GM19463 (cell line): ENCODE results near the gene STK32B.
"Not testable (repeated sequence)": the region's sequence is repeated elsewhere in the genome, so short reads cannot be mapped to it uniquely, and the experiment has no call there.

ENCODE experiments used
- ATAC-seq: cut with Tn5 transposase; IDR thresholded peaks from one replicate; pipeline ENCODE4 v1.9.1; 2021; ENCODE audit warnings: mild to moderate bottlenecking, moderate library complexity; ENCODE audit not compliant: unreplicated experiment

STK32B gene

DNA sequence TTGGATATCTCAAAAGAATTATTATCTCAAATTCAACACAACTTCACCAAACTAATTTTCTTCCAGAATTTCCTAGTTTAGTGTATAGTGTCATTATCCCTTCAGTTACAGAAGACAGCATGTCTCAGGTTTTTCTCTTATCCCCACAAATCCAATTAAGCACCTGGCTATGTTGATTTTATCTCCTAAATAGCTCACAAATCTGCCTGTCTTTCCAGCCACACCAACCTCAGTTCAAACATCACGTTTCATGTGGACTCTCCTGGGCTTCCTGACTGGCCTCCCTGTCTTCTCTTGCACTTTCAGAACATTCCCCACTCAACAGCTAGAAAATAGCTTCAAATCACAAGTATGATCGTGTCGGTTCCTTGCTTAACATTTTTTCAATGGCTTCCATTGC lies 14.8 kb downstream of the STK32B start:
- ATAC-seq: no peak

DNA sequence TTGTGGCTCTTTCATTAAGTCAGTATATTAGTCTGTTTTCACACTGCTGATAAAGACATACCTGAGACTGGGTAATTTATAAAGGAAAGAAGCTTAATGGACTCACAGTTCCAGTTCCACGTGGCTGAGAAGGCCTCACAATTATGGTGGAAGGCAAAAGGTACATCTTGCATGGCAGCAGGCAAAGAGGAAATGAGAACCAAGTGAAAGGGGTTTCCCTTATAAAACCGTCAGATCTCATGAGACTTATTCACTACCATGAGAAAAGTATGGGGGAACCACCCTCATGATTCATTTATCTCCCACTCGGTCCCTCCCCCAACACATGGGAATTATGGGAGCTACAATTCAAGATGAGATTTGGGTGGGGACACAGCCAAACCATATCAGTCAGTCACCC lies 15.7 kb downstream of the STK32B start:
- not testable (repeated sequence) for ATAC-seq

DNA sequence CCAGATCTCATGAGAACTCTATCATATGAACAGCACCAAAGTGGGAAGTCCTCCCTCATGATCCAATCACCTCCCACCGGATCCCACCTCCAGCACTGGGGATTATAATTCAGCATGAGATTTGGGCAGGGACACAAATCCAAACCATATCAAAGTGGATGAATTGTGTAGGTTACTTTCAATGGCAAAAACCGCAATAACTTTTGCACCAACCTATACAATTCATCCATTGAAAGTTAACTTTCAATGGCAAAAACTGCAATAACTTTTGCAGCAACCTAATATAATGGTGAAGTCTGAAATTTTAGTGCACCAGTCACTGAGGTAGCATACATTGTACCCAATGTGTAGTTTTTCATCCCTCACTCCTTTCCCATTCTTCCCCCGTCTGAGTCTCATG lies 16.6 kb downstream of the STK32B start:
- ATAC-seq: no peak

DNA sequence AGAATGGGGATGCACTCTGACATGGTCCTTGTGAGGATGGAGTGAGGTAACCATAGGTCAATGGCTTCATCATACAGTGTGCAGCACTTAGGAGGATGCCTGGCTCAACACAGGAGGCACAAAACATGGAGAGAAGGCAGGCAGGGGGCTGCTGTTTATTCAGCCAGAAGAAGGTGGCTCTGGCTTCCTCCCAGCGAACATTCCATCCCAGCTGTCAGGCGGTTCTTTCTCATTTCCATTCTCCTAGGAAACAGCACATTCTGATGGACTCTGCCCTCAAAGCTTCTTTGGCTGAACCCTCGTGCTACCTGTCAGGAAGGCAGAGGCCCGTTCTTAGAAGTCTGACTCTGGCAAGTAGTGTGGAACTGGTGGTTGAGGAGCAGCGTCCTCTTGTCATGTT lies 18.6 kb downstream of the STK32B start:
- no peak for ATAC-seq

DNA sequence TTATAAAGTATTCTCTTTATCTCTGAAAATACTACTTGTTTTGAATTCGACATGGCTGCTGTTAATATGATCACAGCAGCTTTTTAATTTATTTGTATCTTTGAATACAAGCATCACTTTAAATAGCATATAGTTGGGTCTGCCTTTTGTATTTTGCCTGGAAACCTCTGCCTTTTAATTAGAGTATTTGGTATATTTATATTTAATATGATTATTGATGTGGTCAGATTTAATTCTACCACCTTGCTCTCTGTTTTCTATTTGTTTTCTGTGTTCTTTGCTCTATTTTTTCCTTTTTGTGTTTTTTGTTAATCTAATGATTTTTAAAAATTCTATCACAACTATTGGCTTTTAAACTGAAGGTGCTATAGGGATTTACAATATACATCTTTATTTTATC lies 21.7 kb downstream of the STK32B start:
- no peak for ATAC-seq

DNA sequence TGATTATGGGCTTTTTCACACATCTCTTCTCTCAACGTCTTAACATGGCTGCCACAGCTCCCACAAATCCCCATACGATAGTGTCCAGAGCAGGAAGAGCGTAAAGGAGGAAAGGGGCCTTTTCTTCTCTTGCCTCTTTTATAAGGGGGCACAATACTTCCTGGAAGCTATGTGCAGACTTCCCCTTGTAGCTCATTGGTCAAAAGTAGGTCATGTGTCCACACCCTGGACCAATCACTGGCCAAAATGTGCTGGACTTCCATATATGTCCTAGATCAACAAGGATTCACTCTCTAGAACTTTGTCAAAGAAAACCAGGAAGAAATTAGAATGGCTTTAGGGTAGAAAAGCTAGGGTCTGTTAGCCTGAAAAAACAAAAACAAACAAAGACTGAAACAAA lies 26.7 kb downstream of the STK32B start:
- no peak for ATAC-seq

DNA sequence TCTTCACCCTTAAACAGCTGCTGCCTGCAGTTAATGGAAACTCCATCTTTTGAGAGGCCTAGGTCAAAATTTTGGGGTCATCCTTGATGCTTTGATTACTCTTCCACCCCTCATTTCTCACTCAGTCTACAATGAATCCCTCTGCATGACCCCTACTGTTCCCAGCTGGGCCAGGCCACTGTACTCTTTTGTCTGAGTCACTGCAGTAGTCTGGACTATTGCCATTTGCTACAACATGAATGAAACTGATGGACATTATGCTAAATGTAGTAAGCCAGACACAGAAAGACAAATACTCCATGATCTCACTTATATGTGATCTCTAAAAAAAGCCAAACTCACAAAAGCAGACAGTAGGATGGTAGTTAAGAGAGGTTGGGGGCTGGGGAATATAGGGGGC lies 28.3 kb downstream of the STK32B start:
- no peak for ATAC-seq

DNA sequence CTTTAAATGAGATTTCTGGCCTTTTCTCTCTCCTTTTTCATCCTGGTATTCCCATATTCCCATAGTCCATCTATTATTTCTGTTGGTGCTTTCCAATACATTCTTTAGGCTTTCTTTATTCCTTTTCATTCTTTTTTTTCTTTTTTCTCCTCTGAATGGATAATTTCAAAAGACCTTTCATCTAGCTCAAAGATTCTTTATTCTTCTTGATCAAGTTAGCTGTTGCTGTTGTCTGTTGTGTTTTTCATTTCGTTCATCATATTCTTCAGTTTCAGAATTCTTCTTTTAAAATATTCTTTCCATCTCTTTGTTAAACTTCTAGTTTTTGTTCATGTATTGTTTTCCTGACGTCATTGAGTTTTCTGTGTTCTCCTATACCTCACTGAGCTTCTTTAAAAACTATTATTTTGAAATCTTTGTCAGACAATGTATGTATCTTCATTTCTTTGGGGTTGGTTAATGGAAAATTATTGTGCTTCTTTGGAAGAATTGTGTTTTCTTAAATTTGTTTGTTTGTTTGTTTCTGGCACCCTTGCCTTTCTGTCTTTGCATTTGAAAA lies 30.2 kb downstream of the STK32B start:
- ATAC-seq: no peak

DNA sequence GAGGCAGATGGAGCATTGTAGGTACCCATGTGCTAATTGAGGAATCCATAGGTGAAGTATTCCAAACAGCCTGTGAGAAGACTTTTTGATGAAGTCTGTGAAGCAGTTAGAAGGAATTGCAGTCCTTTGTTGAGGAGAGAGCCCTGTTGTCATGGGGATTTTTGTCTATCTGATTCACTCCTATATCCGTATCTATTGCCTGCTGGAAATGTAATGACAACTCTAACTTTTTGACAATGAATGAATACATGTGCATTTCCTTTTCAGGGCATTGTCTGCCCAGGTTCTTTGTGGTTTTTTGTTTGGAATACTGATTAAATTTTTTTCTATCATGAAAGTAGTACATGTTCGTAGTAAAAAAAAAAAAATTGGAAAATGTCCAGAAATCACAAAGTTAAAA lies 31.1 kb downstream of the STK32B start:
- ATAC-seq: no peak

DNA sequence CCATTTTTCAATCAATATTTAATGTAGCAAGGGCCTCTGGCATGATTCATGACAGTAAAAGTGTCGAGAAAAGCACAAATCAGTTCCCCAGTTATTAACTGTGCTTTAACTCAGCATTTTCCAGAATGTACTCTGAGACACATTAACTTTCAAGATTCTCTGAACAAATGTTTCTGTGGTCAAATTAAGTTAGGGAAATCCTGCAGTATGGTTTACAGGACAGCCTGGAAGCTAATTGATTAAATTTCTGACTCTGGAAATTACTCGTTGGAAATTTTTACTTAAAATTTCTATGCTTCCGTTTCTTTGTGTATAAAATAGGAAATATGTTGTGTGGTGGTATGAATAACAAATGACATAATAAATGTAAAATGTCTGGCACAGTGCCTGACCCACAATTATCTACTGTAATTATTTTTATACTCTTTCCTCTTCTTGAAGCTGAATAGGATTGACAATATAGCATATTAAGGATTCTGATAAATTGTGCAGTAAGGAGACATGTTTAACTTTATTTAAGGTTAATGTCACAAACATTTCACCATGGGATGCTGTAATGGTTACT lies 33.7 kb downstream of the STK32B start:
- no peak for ATAC-seq

DNA sequence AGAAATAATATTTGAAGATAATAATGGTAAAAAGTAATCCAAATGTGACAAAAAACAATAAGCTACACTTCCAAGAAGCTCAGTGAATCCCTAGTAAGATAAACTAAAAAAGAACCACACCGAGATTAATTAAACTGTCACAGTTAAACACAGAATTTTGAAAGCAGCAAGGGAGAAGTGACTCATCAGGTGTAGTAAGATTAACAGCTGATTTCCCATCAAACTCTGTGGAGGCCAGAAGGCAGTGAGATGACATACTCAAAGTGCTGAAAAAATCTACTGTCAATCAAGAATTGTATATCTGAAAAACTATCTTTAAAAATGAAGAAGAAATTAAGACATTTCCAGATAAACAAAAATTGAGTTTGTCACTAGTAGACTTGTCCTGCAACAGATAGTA lies 35.3 kb downstream of the STK32B start:
- no peak for ATAC-seq

DNA sequence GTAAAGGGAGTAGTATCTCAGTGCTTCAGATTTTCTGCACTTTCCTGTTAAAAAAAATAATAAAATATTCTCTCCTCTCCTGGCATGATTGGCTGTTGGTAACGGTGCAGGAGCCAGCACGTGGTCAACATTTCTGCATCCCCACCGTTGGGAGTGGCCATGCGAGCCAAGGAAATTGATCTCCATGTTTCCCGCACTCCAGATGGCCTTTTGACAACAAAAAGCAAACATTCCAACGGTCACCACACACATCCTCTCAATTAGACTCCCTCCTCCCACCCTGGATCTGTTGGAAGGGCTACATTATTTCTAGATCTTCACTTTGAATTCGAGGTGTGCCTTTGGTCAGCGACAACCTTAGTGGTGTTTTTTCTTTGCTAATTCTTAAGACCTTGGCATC lies 45.0 kb downstream of the STK32B start:
- ATAC-seq: no peak

DNA sequence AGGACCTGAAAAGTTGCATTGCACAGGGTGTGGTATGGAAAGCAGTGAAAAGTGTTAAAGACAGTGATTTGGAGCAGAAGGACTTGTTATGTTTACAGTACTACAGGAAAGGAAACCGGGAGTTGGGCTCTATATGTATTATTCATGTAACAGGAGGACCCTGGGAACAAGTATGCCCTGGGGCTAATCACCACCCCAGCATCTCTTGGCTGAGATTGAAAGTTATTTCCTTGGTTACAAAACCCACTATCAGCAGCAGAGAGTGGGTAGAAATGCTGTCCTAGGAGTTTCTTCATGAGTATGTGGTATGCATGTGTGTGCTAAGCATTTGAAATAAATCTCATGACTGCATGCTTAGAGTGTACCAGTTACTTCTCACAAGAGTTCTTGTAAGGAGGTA lies 46.9 kb downstream of the STK32B start:
- ATAC-seq: no peak

DNA sequence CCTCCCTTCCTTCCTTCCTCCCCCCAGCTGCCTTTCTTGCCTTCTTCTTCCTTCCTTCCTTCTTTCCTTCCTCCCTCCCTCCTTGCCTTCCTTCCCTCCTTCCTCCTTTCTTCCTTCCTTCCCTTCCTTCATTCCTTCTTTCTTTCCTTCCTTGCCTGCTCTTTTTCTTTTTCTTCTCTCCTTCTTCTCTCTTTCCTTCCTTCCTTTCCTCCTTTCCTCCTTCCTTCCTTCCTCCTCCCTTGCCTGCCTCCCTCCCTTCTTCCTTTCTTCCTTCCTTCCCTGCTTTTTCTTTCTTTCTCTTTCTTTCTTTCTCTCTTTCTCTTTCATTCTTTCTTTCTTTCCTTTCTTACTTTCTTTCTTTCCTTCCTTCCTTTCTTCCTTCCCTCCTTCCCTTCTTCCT lies 49.1 kb downstream of the STK32B start:
- ATAC-seq: no peak

DNA sequence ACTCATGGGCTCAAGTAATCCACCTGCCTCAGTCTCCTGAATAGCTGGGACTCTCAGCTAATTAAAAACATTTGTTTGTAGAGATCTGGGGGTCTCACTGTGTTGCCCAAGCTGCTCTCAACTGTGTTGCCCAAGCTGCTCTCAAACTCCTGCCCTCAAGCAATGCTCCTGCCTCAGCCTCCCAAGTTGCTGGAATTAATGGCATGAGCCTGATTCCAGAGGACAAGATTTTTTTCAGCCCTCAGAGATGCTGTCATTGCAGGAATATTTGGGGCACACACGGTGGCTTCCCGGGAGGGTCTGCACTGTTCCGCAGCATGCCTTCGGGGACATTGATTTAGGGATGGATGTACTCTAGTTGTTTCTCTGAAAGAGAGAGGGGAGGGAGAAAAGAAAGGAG lies 49.7 kb downstream of the STK32B start:
- ATAC-seq: no peak

DNA sequence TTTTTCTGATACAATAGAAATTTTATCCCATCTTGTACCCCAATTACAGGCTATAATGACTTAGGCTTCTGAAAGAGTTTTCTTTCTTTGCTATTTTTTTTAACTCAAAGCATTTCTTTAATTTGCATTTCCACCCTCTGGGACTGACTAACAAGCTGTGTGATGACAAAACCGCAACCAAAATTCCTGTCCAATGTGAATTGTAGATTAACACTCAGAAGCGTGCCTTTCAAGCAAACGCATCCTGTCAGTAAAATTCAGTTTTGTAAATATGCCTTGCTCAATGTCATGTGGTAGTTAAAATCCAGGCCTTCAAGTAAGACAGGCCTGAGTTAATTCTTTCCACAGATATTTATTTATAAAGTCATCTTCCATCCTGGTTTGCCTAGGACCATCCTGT lies 50.3 kb downstream of the STK32B start:
- ATAC-seq: no peak

DNA sequence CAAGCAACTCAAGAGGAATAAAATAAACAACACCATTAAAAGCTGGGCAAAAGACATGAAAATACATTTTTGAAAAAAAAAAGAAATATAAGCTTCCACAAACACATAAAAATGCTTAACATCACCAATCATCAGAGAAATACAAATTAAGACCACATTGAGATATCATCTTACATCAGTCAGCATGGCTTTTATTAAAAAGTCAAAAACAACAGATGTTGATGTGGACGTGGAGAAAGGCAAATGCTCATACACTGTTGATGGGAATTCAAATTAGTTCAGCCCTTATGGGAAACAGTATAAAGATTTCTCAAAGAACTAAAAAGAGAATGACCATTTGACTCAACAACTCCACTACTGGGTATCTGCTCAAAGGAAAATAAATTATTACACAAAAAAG lies 59.6 kb downstream of the STK32B start:
- no peak for ATAC-seq

DNA sequence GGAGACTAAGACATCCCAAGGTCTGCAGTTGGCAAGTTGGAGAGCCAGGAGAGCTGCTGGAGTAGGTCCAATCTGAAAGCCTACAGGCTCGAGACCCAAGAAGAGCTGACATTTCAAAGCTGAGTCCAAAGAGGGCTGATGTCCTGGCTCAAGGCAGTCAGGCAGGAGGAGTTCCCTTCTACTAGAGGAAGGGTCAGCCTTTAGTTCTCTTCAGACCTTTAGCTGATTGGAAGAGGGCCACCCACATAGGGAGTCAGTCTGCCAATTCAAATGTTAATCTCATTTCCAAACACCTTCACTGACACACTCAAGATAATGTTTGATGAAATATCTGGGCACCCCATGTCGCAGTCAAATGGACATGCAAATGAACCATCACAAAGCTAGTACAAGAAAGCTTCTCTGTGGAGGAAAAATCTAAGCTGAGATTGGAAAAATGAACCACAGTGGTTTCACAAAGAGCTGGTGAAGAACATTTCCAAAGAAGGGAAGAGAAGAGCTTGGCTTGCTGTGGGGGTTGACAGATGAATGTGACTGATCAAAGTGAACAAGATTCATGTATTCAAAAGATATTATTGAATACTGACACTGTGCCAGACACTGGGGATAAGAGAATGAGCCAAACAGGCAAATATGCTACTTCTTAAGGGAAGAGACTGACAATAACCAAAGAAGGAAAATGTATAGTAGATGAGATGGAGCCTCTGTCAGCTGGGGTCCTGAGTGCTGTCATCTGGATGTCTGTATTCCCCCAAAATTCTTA lies 61.2 kb downstream of the STK32B start:
- no peak for ATAC-seq

DNA sequence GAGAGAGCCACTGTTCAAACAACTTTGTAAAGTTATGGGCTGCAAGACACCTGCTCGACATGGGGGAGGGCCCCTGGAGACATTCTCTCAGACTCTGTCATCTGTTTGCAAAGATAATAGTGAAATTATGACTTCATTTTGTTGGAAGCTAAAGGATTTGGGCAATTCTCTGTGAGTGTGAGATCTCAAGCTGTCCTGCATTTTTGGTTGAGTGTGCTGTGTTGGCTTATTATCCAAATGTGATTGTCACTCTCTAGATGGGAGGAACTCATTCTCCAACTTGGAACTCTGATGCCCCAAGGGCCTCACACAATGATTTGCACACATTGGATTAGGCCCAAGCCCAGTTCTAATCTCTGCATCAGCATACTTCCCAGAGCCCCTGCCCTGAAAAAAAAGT lies 63.7 kb downstream of the STK32B start:
- ATAC-seq: no peak

DNA sequence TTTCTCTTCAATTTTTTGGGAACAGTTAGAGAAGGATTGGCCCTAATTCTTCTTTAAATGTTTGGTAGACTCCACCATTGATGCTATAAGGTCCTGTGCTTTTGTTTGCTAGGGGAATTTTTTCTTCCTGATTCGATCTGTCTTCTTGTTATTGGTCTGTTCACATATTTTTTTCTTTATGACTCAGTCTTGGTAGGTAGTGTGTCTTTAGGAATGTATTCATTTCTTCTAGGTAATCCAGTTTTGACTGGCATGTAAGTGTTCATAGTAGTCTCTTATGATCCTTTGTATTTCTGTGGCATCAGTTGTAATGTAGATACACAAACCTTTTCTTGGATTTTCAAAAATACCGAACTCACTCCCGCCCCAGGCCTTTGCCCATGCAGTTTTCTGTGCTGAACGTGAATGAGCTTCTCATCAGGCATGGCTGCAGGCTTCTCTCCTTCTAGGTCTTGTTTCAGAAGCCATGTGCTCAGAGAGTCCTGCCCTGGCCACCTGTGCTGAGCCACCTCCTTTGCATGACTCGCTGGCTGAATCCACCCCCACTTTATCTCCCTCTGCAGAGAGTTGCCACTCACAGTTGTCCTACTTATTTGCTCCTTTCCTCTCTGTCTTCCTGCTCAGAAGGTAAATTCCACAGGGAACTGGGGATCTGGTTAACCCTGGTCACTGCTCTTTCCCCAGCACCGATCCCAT lies 67.0 kb downstream of the STK32B start:
- no peak for ATAC-seq

DNA sequence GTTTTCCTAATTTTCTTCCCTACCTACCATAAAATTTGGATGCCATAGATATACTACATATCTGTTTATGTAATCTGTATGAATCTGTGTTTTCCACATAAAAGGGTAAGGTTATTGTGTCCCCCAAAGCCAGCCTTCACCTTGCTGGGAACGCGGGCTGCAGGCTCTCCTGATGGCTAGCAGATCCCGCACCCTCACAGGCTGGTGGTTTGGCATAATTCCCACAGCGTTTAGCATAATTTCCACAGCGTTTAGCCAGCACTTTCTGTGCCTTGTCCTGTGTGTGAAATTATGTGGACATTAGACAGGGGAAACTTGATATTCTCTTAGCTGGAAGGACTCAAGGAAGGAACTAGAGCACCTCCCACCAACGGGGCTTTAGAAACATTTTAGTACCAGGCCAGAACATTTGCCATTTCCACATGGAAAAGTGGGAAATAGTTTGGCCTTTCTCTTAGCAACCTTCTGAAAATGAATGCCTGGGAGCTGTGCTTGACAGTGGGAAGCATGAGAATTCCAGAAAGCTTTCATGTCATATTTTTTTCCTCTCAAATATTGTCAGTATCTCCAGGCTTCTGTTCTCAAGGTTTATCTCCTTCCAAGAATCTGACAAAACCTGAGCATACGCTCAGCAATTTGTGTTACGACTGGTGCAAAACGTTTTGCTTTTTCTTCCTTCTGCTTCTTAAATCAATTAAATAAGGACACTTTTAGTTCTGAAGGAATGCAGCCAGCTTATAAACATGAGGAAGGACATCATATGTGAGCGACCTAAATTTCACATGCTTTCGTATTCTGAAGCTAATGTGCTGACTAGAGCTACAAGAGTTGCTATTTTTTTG lies 67.9 kb downstream of the STK32B start:
- no peak for ATAC-seq
